CD4-positive, alpha-beta T cell (primary cell): Measurements from ENCODE around the gene ZNF81. TPM values are rescaled to one million over a fixed set of nuclear protein-coding genes. Genes with fewer than 3 reads are reported as not detected.
A peak's percentile ranks its signal among the peaks of the same experiment; 100 is the strongest.
"Not testable (repeated sequence)": the region's sequence is repeated elsewhere in the genome, so short reads cannot be mapped to it uniquely, and the experiment has no call there.

ENCODE experiments used
- ATAC-seq: fragments of 200-7000 bp; cut with Tn5 transposase; one replicate; pipeline ENCODE4 v1.10.0; 2022; ENCODE audit warnings: mild to moderate bottlenecking; ENCODE audit not compliant: poor library complexity
- CTCF ChIA-PET: fragments of 350-600 bp; sonication (Branson Sonifier 250); formaldehyde crosslinking; loops from one replicate; lab custom pipeline; 2021; ENCODE audit warnings: antibody characterized with exemption, inconsistent platforms; lab: Charles Lee
- POLR2A ChIA-PET: fragments of 350-600 bp; sonication (Branson Sonifier 250); formaldehyde crosslinking; loops from one replicate; lab custom pipeline; 2021; ENCODE audit warnings: antibody characterized with exemption, inconsistent platforms; lab: Charles Lee
- DNase-seq, 14 experiments: peaks; one replicate each; pipeline ENCODE4 v3.0.0-alpha.2; 2013 to 2020; ENCODE audit warnings: mixed read lengths in 2 of 14
- H3K27ac ChIP-seq, 2 donors: one replicate each; pipeline versions ENCODE4 v1.5.1 to v1.7.0; 2013; ENCODE audit warnings: low read length in 2 of 2, low read depth in 1 of 2, mild to moderate bottlenecking in 1 of 2
- H3K27me3 ChIP-seq, 2 experiments: 1 replicate in 1 of 2; 2 replicates in 1 of 2; pipeline versions ENCODE4 v1.6.1 to v1.7.0; 2013; ENCODE audit warnings: low read length in 2 of 2, control low read depth in 1 of 2, mild to moderate bottlenecking in 1 of 2, moderate library complexity in 1 of 2; ENCODE audit not compliant: insufficient read depth in 2 of 2, control insufficient read depth in 1 of 2
- H3K36me3 ChIP-seq: one replicate; pipeline ENCODE4 v1.6.1; 2013; ENCODE audit warnings: low read length, control low read depth; ENCODE audit not compliant: insufficient read depth
- H3K4me1 ChIP-seq: one replicate; pipeline ENCODE4 v1.6.1; 2013; ENCODE audit warnings: low read length, control low read depth; ENCODE audit not compliant: insufficient read depth
- H3K4me3 ChIP-seq: one replicate; pipeline ENCODE4 v1.5.1; 2013; ENCODE audit warnings: mild to moderate bottlenecking, low read length, moderate library complexity
- H3K9me3 ChIP-seq, 2 experiments: 1 replicate in 1 of 2; 2 replicates in 1 of 2; pipeline versions ENCODE4 v1.6.1 to v1.7.0; 2013; ENCODE audit warnings: low read length in 2 of 2, mild to moderate bottlenecking in 2 of 2, control low read depth in 1 of 2, moderate library complexity in 1 of 2; ENCODE audit not compliant: control insufficient read depth in 1 of 2, insufficient read depth in 1 of 2
- H3K27ac Mint-ChIP-seq: one replicate; pipeline ENCODE4 v1.8.0; 2020; ENCODE audit warnings: mixed read lengths
- H3K27me3 Mint-ChIP-seq: one replicate; pipeline ENCODE4 v1.8.0; 2021; ENCODE audit warnings: mixed read lengths
- H3K36me3 Mint-ChIP-seq: one replicate; pipeline ENCODE4 v1.8.0; 2021; ENCODE audit warnings: low read depth, mixed read lengths
- H3K4me1 Mint-ChIP-seq: one replicate; pipeline ENCODE4 v1.8.0; 2021; ENCODE audit warnings: low read depth, mixed read lengths
- H3K4me3 Mint-ChIP-seq: one replicate; pipeline ENCODE4 v1.8.0; 2020; ENCODE audit warnings: mild to moderate bottlenecking, mixed read lengths
- H3K9me3 Mint-ChIP-seq: one replicate; pipeline ENCODE4 v1.8.0; 2020; ENCODE audit warnings: mixed read lengths
- intact Hi-C, 2 experiments: fragments of 100-400 bp; cut with DNase I in 1 of 2; cut with micrococcal nuclease in 1 of 2; formaldehyde crosslinking; loops; one replicate each; pipeline versions ENCODE4 v1.15.1 to v1.9.0; 2023 to 2025; cut with DNase I, micrococcal nuclease
- total RNA-seq, 174 experiments: library from RNA in 2 of 174; stranded (reverse) in 2 of 174; gene quantifications; one replicate each; pipeline ENCODE4 v1.2.3 and lab custom pipeline; 2021 to 2026
- TF ChIP-seq, protein P1 (sequence below): fragments of 200-600 bp; IDR thresholded peaks from one replicate; pipeline ENCODE4 v1.8.0; 2022; ENCODE audit warnings: antibody characterized with exemption, mild to moderate bottlenecking

The ZNF81 gene
- total RNA-seq, 2 experiments from 2014 or later: 5.1 to 5.7 TPM

DNA sequence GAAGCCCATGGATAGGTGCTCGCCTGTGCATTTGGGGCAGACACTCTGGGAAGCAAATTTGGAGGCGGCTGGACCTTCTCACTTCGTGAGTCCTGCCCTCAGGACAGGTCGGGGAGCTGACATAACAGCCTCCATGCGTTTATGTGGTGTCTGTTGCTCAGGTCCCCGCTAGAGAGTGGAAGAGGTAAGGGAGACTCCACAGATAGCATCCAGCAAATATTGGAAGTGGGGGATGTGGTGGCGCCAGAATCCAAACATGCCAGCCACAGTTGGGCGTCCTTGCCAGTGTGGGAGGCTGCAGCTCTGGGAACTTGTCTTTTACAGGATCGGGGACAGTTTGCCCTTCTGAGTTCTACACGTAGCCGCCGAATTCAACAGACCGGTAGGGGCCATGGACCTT is 119.3 kb downstream of the ZNF81 start:
- H3K4me1 ChIP-seq: peaks cover 4% of the 10 kb centered on the region
- no peaks in the 10 kb centered on the region for H3K27me3 ChIP-seq
- ChIA-PET POLR2A (no interaction called here), CTCF (no interaction called here)
- intact Hi-C loops: loop anchor here in 1 of 2 experiments (5.0 kb wide), 1 partner anchor 124 kb away; no protein-coding TSS in a partner anchor
- H3K9me3 ChIP-seq: no peaks in the 10 kb centered on the region
- Mint-ChIP-seq H3K4me3 (no peak overlapping the region), H3K36me3 (no peaks in the 10 kb centered on the region), H3K27ac (no peak overlapping the region), H3K9me3 (peaks cover 2% of the 10 kb centered on the region), H3K27me3 (no peaks in the 10 kb centered on the region), H3K4me1 (no peaks in the 10 kb centered on the region)
- H3K4me3 ChIP-seq: no peak overlapping the region
- no peaks in the 10 kb centered on the region for H3K36me3 ChIP-seq
- H3K27ac ChIP-seq: no peak overlapping the region
- no peak for ATAC-seq
- DNase-seq: no peak
- TF ChIP-seq, protein P1, sequence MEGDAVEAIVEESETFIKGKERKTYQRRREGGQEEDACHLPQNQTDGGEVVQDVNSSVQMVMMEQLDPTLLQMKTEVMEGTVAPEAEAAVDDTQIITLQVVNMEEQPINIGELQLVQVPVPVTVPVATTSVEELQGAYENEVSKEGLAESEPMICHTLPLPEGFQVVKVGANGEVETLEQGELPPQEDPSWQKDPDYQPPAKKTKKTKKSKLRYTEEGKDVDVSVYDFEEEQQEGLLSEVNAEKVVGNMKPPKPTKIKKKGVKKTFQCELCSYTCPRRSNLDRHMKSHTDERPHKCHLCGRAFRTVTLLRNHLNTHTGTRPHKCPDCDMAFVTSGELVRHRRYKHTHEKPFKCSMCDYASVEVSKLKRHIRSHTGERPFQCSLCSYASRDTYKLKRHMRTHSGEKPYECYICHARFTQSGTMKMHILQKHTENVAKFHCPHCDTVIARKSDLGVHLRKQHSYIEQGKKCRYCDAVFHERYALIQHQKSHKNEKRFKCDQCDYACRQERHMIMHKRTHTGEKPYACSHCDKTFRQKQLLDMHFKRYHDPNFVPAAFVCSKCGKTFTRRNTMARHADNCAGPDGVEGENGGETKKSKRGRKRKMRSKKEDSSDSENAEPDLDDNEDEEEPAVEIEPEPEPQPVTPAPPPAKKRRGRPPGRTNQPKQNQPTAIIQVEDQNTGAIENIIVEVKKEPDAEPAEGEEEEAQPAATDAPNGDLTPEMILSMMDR: no peak

DNA sequence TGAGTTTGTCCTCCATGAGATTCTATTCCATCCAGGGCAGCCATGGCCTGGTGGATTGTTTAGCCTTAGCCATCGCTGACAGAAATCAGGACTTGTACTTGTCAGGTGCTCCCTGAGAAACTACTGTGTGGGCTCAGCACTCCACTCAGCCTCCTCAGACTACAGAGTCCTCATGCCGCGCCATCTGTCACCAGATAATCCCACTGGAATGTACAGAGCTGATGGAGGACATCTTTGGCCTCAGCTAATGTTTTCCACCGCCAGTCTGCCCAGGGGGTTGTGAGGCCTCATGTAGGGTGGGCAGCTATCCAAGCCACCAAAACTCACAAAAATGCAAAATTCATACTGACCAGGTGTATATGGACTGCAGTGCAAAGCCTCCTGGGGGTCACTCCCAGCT is 121.5 kb downstream of the ZNF81 start:
- intact Hi-C loops: loop anchor here in 1 of 2 experiments (5.0 kb wide), 1 partner anchor 126 kb away; no protein-coding TSS in a partner anchor
- H3K36me3 ChIP-seq, CTCF ChIA-PET, H3K27me3 ChIP-seq, DNase-seq, H3K4me1 ChIP-seq, H3K9me3 ChIP-seq, H3K4me3 ChIP-seq, H3K4me3 Mint-ChIP-seq, H3K27ac ChIP-seq, POLR2A ChIA-PET, H3K27ac Mint-ChIP-seq, ATAC-seq, H3K9me3 Mint-ChIP-seq, H3K36me3 Mint-ChIP-seq, H3K27me3 Mint-ChIP-seq, H3K4me1 Mint-ChIP-seq: not testable (repeated sequence)

DNA sequence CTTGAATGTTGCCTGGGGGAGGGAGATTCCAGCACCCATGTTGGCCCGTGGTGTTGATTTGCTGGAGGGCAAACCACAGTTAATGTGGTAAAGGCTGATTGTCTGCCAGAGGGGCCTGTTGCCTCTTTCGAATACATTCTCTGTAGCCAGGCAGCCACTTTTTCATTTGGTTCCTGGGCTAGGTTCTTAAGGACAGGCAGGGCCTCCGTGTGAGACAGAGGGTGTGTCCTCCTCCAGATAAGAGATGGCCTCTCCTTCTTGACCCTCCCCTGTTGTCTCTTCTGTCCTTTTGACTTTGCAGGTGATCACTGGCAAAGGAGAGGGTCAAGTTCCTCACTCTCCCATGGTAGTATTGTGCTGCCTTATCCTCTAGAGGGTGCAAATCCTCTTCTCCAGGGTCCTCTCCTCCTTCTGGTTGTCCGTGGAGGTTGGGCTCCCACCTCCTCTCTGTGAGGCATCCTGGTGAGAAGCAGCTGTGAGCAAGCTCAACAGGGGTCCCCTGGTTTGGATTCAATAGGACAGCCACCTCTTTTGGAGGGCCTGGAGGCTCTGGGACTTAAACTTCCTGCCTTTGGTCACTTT is 122.2 kb downstream of the ZNF81 start:
- no peaks in the 10 kb centered on the region for H3K36me3 Mint-ChIP-seq
- intact Hi-C loops: loop anchor here in 1 of 2 experiments (1.0 to 5.0 kb wide), 2 partner anchors 66 to 127 kb away; no protein-coding TSS in a partner anchor
- H3K4me1 Mint-ChIP-seq: no peaks in the 10 kb centered on the region
- TF ChIP-seq, protein P1: peak; percentile 34
- H3K27ac ChIP-seq: no peak overlapping the region
- CTCF ChIA-PET: interaction anchor here (0.7 to 1.3 kb wide), 2 partner anchors 68 to 105 kb away, joined by 3 read pairs; no protein-coding TSS in a partner anchor
- DNase-seq: peak in 7 of 14 experiments; percentile 1 to 59 (median 39)
- no peaks in the 10 kb centered on the region for H3K27me3 Mint-ChIP-seq
- no peak overlapping the region for H3K27ac Mint-ChIP-seq
- peak; percentile 70 for ATAC-seq
- no peaks in the 10 kb centered on the region for H3K9me3 Mint-ChIP-seq
- peaks cover 4% of the 10 kb centered on the region for H3K4me1 ChIP-seq
- no peak overlapping the region for H3K4me3 Mint-ChIP-seq
- no peaks in the 10 kb centered on the region for H3K36me3 ChIP-seq
- no peak overlapping the region for H3K4me3 ChIP-seq
- H3K9me3 ChIP-seq: no peaks in the 10 kb centered on the region
- H3K27me3 ChIP-seq: no peaks in the 10 kb centered on the region
- POLR2A ChIA-PET: interaction anchor here (0.6 kb wide), 1 partner anchor 63 kb away, joined by 3 read pairs; no protein-coding TSS in a partner anchor
